ENCODE data around the gene MARCHF10. TPM values are rescaled to one million over a fixed set of nuclear protein-coding genes. Genes with fewer than 3 reads are reported as not detected.

Gene MARCHF10
- total and polyA plus RNA-seq, 2 of the 13 experiments (the other 11 are each of a cell fraction or from before 2014, with no cell fraction given) = not detected

DNA sequence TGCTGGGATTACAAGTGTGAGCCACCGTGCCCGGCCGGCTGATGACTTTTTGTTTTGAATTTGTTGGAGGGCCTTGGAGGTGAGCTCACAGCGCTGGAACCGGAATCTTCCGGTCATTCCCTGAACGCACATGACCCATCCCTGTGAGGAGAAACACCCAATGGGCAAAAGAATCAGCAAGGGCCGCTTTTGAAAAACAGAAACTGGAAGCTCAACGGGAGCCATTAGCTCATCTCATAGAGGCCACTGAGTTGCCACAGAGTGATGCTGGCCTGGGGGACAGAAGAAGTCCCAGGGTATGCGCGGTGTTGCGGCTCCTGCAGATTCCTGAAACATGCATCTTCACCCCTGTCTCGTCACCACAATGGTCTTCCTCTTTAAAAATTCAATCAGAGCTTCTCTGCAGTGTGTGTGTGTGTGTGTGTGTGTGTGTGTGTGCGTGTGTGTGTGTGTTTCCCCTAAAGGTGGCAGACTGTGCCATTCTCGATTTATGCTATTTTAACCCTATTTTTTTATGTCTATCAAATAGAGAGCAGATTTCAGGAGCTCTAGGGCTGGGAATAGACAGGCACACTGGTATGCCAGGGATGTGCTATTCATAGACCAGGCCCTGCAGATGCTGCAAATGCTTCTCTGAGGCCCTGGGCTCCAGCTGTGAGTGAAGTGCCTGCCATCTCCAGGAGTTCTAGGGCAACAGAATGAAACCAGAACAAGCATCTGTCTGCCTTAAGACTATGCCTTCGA is 68.3 kb downstream of the MARCHF10 start:
- Histone ChIP-seq H2AFZ (ENCODE audit: low read length) (no peak overlapping the region), H4K20me1 (ENCODE audit: insufficient read depth, low read length) (no peaks in the 10 kb centered on the region), H3K9me3 (ENCODE audit: low read length) (no peaks in the 10 kb centered on the region), H3K4me1 (ENCODE audit: insufficient read depth, low read length) (no peaks in the 10 kb centered on the region), H3K36me3 (replicated peaks in 1 of 2; ENCODE audit: control insufficient read depth in 1 of 2, insufficient read depth in 2 of 2, low read length in 2 of 2) (no peaks in the 10 kb centered on the region), H3K4me3 (replicated peaks in 1 of 3; ENCODE audit: insufficient read depth in 1 of 3, low read depth in 2 of 3, low read length in 3 of 3) (no peak overlapping the region), H3K79me2 (ENCODE audit: insufficient read depth, low read length) (no peaks in the 10 kb centered on the region), H3K4me2 (ENCODE audit: low read depth, low read length) (no peak overlapping the region), H3K27me3 (ENCODE audit: control insufficient read depth in 1 of 2, insufficient read depth in 2 of 2, low read length in 2 of 2) (peaks cover 5 to 50% of the 10 kb centered on the region in 2 experiments), H3K9ac (ENCODE audit: insufficient read depth, low read depth, low read length) (no peak overlapping the region), H3K27ac (ENCODE audit: extremely low read length, insufficient read depth, low read length) (no peak overlapping the region)
- in situ Hi-C loops (cut with HindIII; ENCODE audit: extremely low pct_ligation_motif_present, low pct_unique_long_range_greater_than_20kb) = no loop called here
- DNase-seq (ENCODE audit: low spot score) = no peak
- no peak for ATAC-seq
- intact Hi-C loops (cut with micrococcal nuclease; ENCODE audit: unreplicated experiment) = no loop called here
- 48% methylated on average over 15 of the region's 16 CpGs for WGBS (ENCODE audit: low lambda C conversion rate)
- no TSS peak for BruUV-seq (replicated peaks)
- TF ChIP-seq TP53 (CRISPR knock-in tag; conservative IDR thresholded peaks at IDR 0.05) = no peak
- no peak for TF ChIP-seq ZNF607 (CRISPR knock-in tag; IDR thresholded peaks at IDR 0.05; ENCODE audit: borderline replicate concordance)
- TF ChIP-seq ZNF788 (CRISPR knock-in tag; IDR thresholded peaks at IDR 0.05; ENCODE audit: borderline replicate concordance) = no peak
- no peak for TF ChIP-seq ZSCAN21 (CRISPR knock-in tag; IDR thresholded peaks at IDR 0.05; ENCODE audit: borderline replicate concordance)
- no peak for TF ChIP-seq ZNF343 (CRISPR knock-in tag; IDR thresholded peaks at IDR 0.05)
- no peak for TF ChIP-seq ZNF790 (CRISPR knock-in tag; IDR thresholded peaks at IDR 0.05; ENCODE audit: borderline replicate concordance)
- TF ChIP-seq, protein P1, sequence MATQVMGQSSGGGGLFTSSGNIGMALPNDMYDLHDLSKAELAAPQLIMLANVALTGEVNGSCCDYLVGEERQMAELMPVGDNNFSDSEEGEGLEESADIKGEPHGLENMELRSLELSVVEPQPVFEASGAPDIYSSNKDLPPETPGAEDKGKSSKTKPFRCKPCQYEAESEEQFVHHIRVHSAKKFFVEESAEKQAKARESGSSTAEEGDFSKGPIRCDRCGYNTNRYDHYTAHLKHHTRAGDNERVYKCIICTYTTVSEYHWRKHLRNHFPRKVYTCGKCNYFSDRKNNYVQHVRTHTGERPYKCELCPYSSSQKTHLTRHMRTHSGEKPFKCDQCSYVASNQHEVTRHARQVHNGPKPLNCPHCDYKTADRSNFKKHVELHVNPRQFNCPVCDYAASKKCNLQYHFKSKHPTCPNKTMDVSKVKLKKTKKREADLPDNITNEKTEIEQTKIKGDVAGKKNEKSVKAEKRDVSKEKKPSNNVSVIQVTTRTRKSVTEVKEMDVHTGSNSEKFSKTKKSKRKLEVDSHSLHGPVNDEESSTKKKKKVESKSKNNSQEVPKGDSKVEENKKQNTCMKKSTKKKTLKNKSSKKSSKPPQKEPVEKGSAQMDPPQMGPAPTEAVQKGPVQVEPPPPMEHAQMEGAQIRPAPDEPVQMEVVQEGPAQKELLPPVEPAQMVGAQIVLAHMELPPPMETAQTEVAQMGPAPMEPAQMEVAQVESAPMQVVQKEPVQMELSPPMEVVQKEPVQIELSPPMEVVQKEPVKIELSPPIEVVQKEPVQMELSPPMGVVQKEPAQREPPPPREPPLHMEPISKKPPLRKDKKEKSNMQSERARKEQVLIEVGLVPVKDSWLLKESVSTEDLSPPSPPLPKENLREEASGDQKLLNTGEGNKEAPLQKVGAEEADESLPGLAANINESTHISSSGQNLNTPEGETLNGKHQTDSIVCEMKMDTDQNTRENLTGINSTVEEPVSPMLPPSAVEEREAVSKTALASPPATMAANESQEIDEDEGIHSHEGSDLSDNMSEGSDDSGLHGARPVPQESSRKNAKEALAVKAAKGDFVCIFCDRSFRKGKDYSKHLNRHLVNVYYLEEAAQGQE (IDR thresholded peaks at IDR 0.05; ENCODE audit: borderline replicate concordance in 1 of 2, low read depth in 1 of 2, low read length in 2 of 2) = no peak
- no peak for TF ChIP-seq ZNF616 (CRISPR knock-in tag; IDR thresholded peaks at IDR 0.05; ENCODE audit: low read depth)
- no peak for TF ChIP-seq ZNF205 (CRISPR knock-in tag; IDR thresholded peaks at IDR 0.05)
- TF ChIP-seq ONECUT2 (CRISPR knock-in tag; IDR thresholded peaks at IDR 0.05) = no peak
- no peak for TF ChIP-seq GABPA (IDR thresholded peaks at IDR 0.05; ENCODE audit: low read depth, low read length)
- TF ChIP-seq GABPA (CRISPR knock-in tag; IDR thresholded peaks at IDR 0.05; ENCODE audit: low read depth) = no peak
- no peak for TF ChIP-seq RNF2 (conservative IDR thresholded peaks at IDR 0.05; ENCODE audit: low read depth)
- TF ChIP-seq, protein P2, sequence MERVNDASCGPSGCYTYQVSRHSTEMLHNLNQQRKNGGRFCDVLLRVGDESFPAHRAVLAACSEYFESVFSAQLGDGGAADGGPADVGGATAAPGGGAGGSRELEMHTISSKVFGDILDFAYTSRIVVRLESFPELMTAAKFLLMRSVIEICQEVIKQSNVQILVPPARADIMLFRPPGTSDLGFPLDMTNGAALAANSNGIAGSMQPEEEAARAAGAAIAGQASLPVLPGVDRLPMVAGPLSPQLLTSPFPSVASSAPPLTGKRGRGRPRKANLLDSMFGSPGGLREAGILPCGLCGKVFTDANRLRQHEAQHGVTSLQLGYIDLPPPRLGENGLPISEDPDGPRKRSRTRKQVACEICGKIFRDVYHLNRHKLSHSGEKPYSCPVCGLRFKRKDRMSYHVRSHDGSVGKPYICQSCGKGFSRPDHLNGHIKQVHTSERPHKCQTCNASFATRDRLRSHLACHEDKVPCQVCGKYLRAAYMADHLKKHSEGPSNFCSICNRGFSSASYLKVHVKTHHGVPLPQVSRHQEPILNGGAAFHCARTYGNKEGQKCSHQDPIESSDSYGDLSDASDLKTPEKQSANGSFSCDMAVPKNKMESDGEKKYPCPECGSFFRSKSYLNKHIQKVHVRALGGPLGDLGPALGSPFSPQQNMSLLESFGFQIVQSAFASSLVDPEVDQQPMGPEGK (CRISPR knock-in tag; IDR thresholded peaks at IDR 0.05) = no peak
- no peak for FAIRE-seq
- ChIA-PET CTCF (ENCODE audit: low intra/inter-chr PET ratio, low total read pairs) (no interaction called here), POLR2A (no interaction called here)
